Umbilical cord (tissue), 2 donors: Measurements from ENCODE around the gene RSBN1L. TPM values are rescaled to one million over a fixed set of nuclear protein-coding genes. Genes with fewer than 3 reads are reported as not detected.
A peak's percentile ranks its signal among the peaks of the same experiment; 100 is the strongest.
"Not testable (repeated sequence)": the region's sequence is repeated elsewhere in the genome, so short reads cannot be mapped to it uniquely, and the experiment has no call there.

ENCODE experiments used
- DNase-seq: peaks from one replicate; pipeline ENCODE4 v3.0.0-alpha.2; 2015; ENCODE audit warnings: low spot score
- total RNA-seq: library from RNA; depleted of rRNA; stranded (reverse); fragments of >200 nt; gene quantifications from one replicate; pipeline ENCODE4 v1.2.3, GENCODE V29; 2014; ENCODE audit warnings: low replicate concordance; ENCODE audit not compliant: insufficient read depth

RSBN1L gene
- 28.4 TPM for total RNA-seq

GRCh38 chr7:77696057-77696642, at the start of gene RSBN1L:
Gene RSBN1L, plus strand, starts transcription at chr7:77696459. Its CDS starts 11 bp downstream, at chr7:77696470.
- DNase-seq: peak; percentile 99

GRCh38 chr7:77648742-77649338, 47.4 kb upstream of the RSBN1L start:
- no peak for DNase-seq

GRCh38 chr7:77649716-77650349, 46.4 kb upstream of the RSBN1L start:
- DNase-seq: peak; percentile 79

GRCh38 chr7:77651575-77652162, 44.6 kb upstream of the RSBN1L start:
- peak; percentile 71 for DNase-seq

- not testable (repeated sequence) for DNase-seq
These were observed 43.4 kb upstream of the RSBN1L start for GRCh38 chr7:77652826-77653225.

- no peak for DNase-seq
These were observed 42.7 kb upstream of the RSBN1L start for GRCh38 chr7:77653572-77653971.

GRCh38 chr7:77655356-77655755, 40.9 kb upstream of the RSBN1L start:
- DNase-seq: no peak

- no peak for DNase-seq
These were observed 40.3 kb upstream of the RSBN1L start for GRCh38 chr7:77655836-77656455.

- DNase-seq: peak; percentile 44
These were observed 38.6 kb upstream of the RSBN1L start for GRCh38 chr7:77657427-77658224.

GRCh38 chr7:77658928-77659327, 37.3 kb upstream of the RSBN1L start:
- DNase-seq: no peak

GRCh38 chr7:77661816-77662215, 34.4 kb upstream of the RSBN1L start:
- DNase-seq: no peak

- no peak for DNase-seq
These were observed 33.4 kb upstream of the RSBN1L start for GRCh38 chr7:77662869-77663268.

GRCh38 chr7:77664715-77665114, 31.5 kb upstream of the RSBN1L start:
- DNase-seq: no peak

GRCh38 chr7:77665161-77665560, 31.1 kb upstream of the RSBN1L start:
- no peak for DNase-seq

GRCh38 chr7:77667459-77668086, 28.7 kb upstream of the RSBN1L start:
- DNase-seq: no peak

- DNase-seq: no peak
These were observed 21.4 kb upstream of the RSBN1L start for GRCh38 chr7:77674878-77675277.

GRCh38 chr7:77679608-77680007, 16.7 kb upstream of the RSBN1L start:
- DNase-seq: no peak

- no peak for DNase-seq
These were observed 16.0 kb upstream of the RSBN1L start for GRCh38 chr7:77680266-77680665.

- DNase-seq: peak; percentile 66
These were observed 12.2 kb upstream of the RSBN1L start for GRCh38 chr7:77684030-77684429.

- DNase-seq: no peak
These were observed 11.0 kb upstream of the RSBN1L start for GRCh38 chr7:77685233-77685632.
